Endothelial cell of umbilical vein (primary cell): ENCODE results near the gene NLRC3. TPM values are rescaled to one million over a fixed set of nuclear protein-coding genes. Genes with fewer than 3 reads are reported as not detected.

ENCODE experiments used
- BruUV-seq: library from RNA; stranded (reverse); fragments of 400-500 nt; replicated peaks from 2 replicates; lab custom pipeline; 2021; lab: Mats Ljungman, UMichigan
- CTCF ChIA-PET: fragments of 300-600, 350-600 bp; sonication (Branson Sonifier 250); formaldehyde crosslinking; loops from one replicate; lab custom pipeline; 2021; ENCODE audit warnings: antibody characterized with exemption, inconsistent platforms; lab: Charles Lee
- POLR2A ChIA-PET: fragments of 300-600, 350-600 bp; sonication (Branson Sonifier 250); formaldehyde crosslinking; loops from one replicate; lab custom pipeline; 2021; ENCODE audit warnings: antibody characterized with exemption, inconsistent platforms; lab: Charles Lee
- DNase-seq: peaks from one replicate; pipeline ENCODE4 v3.0.0-alpha.2; 2011; ENCODE audit warnings: low read depth, low spot score
- FAIRE-seq: peaks from 2 replicates; lab custom pipeline; 2011; peaks lifted over from hg19 to GRCh38; lab: Jason Lieb, UNC
- H2AFZ ChIP-seq: 2 replicates; pipeline ENCODE4 v1.6.0; 2012; ENCODE audit warnings: low read depth, low read length, control low read depth, inconsistent platforms
- H3K27ac ChIP-seq: 2 replicates; pipeline ENCODE4 v1.5.1; 2011; ENCODE audit warnings: low read depth, mild to moderate bottlenecking, control low read depth, low read length, moderate library complexity; ENCODE audit not compliant: insufficient read depth
- H3K27me3 ChIP-seq, 2 experiments: 2 replicates each; pipeline versions ENCODE4 v1.6.0 to v1.6.1; 2011; ENCODE audit warnings: low read length in 2 of 2, mixed read lengths in 1 of 2; ENCODE audit not compliant: control insufficient read depth in 2 of 2, insufficient read depth in 2 of 2
- H3K36me3 ChIP-seq, 2 experiments: 2 replicates in 1 of 2; 3 replicates in 1 of 2; pipeline ENCODE4 v1.5.1; 2011; ENCODE audit warnings: low read length in 2 of 2, mild to moderate bottlenecking in 1 of 2, moderate library complexity in 1 of 2; ENCODE audit not compliant: control insufficient read depth in 2 of 2, insufficient read depth in 2 of 2; ENCODE audit errors: extremely low read depth in 1 of 2
- H3K4me1 ChIP-seq: 3 replicates; pipeline ENCODE4 v1.5.1; 2011; ENCODE audit warnings: mild to moderate bottlenecking, low read length; ENCODE audit not compliant: control insufficient read depth, insufficient read depth; ENCODE audit errors: extremely low read depth
- H3K4me2 ChIP-seq: 2 replicates; pipeline ENCODE4 v1.6.1; 2011; ENCODE audit warnings: low read length, control low read depth, mixed read lengths; ENCODE audit not compliant: insufficient read depth
- H3K4me3 ChIP-seq, 3 experiments: fragments of 200-600 bp in 1 of 3; sonication (generic), shearing (Covaris generic) in 1 of 3; replicated peaks in 1 of 3; 2 replicates each; pipeline ENCODE4 v1.5.1; 2011 to 2016; ENCODE audit warnings: control low read depth in 3 of 3, low read length in 3 of 3, mild to moderate bottlenecking in 2 of 3, inconsistent platforms in 1 of 3, low read depth in 1 of 3, moderate library complexity in 1 of 3; ENCODE audit not compliant: insufficient read depth in 1 of 3
- H3K79me2 ChIP-seq: 2 replicates; pipeline ENCODE4 v1.6.0; 2012; ENCODE audit warnings: low read length, inconsistent platforms; ENCODE audit not compliant: control insufficient read depth, insufficient read depth
- H3K9ac ChIP-seq: replicated peaks from 2 replicates; pipeline ENCODE3; 2011; ENCODE audit warnings: low read length, control low read depth; ENCODE audit not compliant: insufficient read depth; ENCODE audit errors: extremely low read depth
- H3K9me1 ChIP-seq: replicated peaks from 3 replicates; pipeline ENCODE4 v1.6.0; 2011; ENCODE audit warnings: mild to moderate bottlenecking, low read length; ENCODE audit not compliant: control insufficient read depth, insufficient read depth; ENCODE audit errors: extremely low read depth
- H3K9me3 ChIP-seq: replicated peaks from 2 replicates; pipeline ENCODE4 v1.5.1; 2012; ENCODE audit warnings: low read length, inconsistent platforms; ENCODE audit not compliant: control insufficient read depth, insufficient read depth
- H4K20me1 ChIP-seq: replicated peaks from 2 replicates; pipeline ENCODE3; 2011; ENCODE audit warnings: mild to moderate bottlenecking, low read length; ENCODE audit not compliant: control insufficient read depth, insufficient read depth; ENCODE audit errors: extremely low read depth
- CTCF ChIP-seq, 2 donors: IDR thresholded peaks; 1 replicate in 1 of 2; 2 replicates in 1 of 2; pipeline ENCODE4 v1.5.1; 2011; ENCODE audit warnings: low read length in 2 of 2, mild to moderate bottlenecking in 2 of 2, moderate library complexity in 2 of 2, control low read depth in 1 of 2, inconsistent platforms in 1 of 2, low read depth in 1 of 2; ENCODE audit not compliant: insufficient read depth in 1 of 2; ENCODE audit errors: extremely low read depth in 1 of 2
- EZH2 ChIP-seq: IDR thresholded peaks from 2 replicates; pipeline ENCODE4 v1.6.1; 2012; ENCODE audit warnings: borderline replicate concordance, low read depth, mild to moderate bottlenecking, moderate library complexity, low read length, inconsistent platforms; ENCODE audit not compliant: severe bottlenecking
- FOS ChIP-seq: IDR thresholded peaks from 2 replicates; pipeline ENCODE4 v1.6.1; 2011; ENCODE audit warnings: mild to moderate bottlenecking, low read length, moderate library complexity, borderline replicate concordance; ENCODE audit not compliant: insufficient read depth
- GATA2 ChIP-seq: IDR thresholded peaks from 2 replicates; pipeline ENCODE4 v1.7.0; 2011; ENCODE audit warnings: low read depth, mild to moderate bottlenecking, moderate library complexity, mixed read lengths, low read length; ENCODE audit not compliant: insufficient read length, insufficient read depth
- JUN ChIP-seq: IDR thresholded peaks from 2 replicates; pipeline ENCODE4 v1.6.1; 2011; ENCODE audit warnings: borderline replicate concordance, low read depth; ENCODE audit not compliant: insufficient read length, insufficient read depth
- MAX ChIP-seq: IDR thresholded peaks from 2 replicates; pipeline ENCODE4 v1.6.1; 2011; ENCODE audit not compliant: insufficient read depth, insufficient read length
- MYC ChIP-seq: IDR thresholded peaks from one replicate; pipeline ENCODE4 v1.6.1; 2011; ENCODE audit warnings: mild to moderate bottlenecking, low read depth, low read length
- POLR2A ChIP-seq: IDR thresholded peaks from 2 replicates; pipeline ENCODE4 v1.6.1; 2012; ENCODE audit warnings: low read depth, mild to moderate bottlenecking, control low read depth, low read length
- POLR2AphosphoS5 ChIP-seq: IDR thresholded peaks from 2 replicates; pipeline ENCODE4 v1.6.1; 2012; ENCODE audit warnings: low read depth, mild to moderate bottlenecking, control low read depth, low read length, moderate library complexity; ENCODE audit not compliant: insufficient read depth
- dilution Hi-C: fragments of 300-500 bp; cut with MboI; formaldehyde crosslinking; loops from one replicate; pipeline ENCODE4 v1.15.0; 2019; ENCODE audit warnings: low sequenced_read_pairs; ENCODE audit not compliant: extremely low pct_ligation_motif_present
- intact Hi-C: fragments of 100-400 bp; cut with micrococcal nuclease; formaldehyde crosslinking; loops from one replicate; pipeline ENCODE4 v1.10.0; 2022
- polyA plus RNA-seq, 4 experiments: library from polyadenylated mRNA; depleted of rRNA in 3 of 4; stranded (reverse) in 3 of 4; unstranded in 1 of 4; fragments of >200 nt; gene quantifications; 2 replicates each; pipeline versions ENCODE4 v1.2.1 to v1.2.3, GENCODE V29; 2011 to 2012; ENCODE audit warnings: missing spikeins in 1 of 4
- total RNA-seq: library from RNA; stranded (reverse); gene quantifications from 2 replicates; pipeline ENCODE4 v1.2.3, GENCODE V29; 2021

Gene NLRC3
- total and polyA plus RNA-seq, 2 donors (not counting 3 experiments of a cell fraction or from before 2014, with no cell fraction given): 0.84 to 3.4 TPM

GRCh38 chr16:3569851-3570250 lies 7.4 kb downstream of the NLRC3 start:
- H4K20me1 ChIP-seq: no peaks in the 10 kb centered on the region
- no peak overlapping the region for H3K4me2 ChIP-seq
- no peaks in the 10 kb centered on the region for H3K4me1 ChIP-seq
- no peaks in the 10 kb centered on the region for H3K9me1 ChIP-seq
- POLR2A ChIA-PET: no interaction called here
- intact Hi-C loops: no loop called here
- H3K79me2 ChIP-seq: no peaks in the 10 kb centered on the region
- no peak overlapping the region for H3K9ac ChIP-seq
- TF ChIP-seq CTCF (IDR thresholded peaks at IDR 0.05; ENCODE audit: extremely low read depth in 1 of 2, insufficient read depth in 1 of 2, low read depth in 1 of 2, low read length in 2 of 2) (no peak), POLR2A (no peak), FOS (no peak), MYC (no peak), EZH2 (no peak), POLR2AphosphoS5 (no peak), JUN (no peak), MAX (no peak), GATA2 (no peak)
- H2AFZ ChIP-seq: no peak overlapping the region
- no peak overlapping the region for H3K27ac ChIP-seq
- no TSS peak for BruUV-seq
- dilution Hi-C loops: no loop called here
- no peak for FAIRE-seq
- H3K27me3 ChIP-seq: no peaks in the 10 kb centered on the region
- DNase-seq: no peak
- CTCF ChIA-PET: no interaction called here
- peaks cover 3% of the 10 kb centered on the region for H3K9me3 ChIP-seq
- H3K4me3 ChIP-seq: no peak overlapping the region
- H3K36me3 ChIP-seq: no peaks in the 10 kb centered on the region
